HG03097 (cell line): ENCODE measurements around the gene CHRNA9.

Experiments
- ATAC-seq: cut with Tn5 transposase; IDR thresholded peaks from one replicate; pipeline ENCODE4 v1.9.1; 2021; ENCODE audit not compliant: unreplicated experiment, low FRiP score

The CHRNA9 gene

GRCh38 chr4:40308528-40309122 lies 26.5 kb upstream of the CHRNA9 start:
- no peak for ATAC-seq

- ATAC-seq: peak; percentile 33
These were observed 25.8 kb upstream of the CHRNA9 start for GRCh38 chr4:40309250-40309774.

- ATAC-seq: no peak
These were observed 24.9 kb upstream of the CHRNA9 start for GRCh38 chr4:40310225-40310624.

GRCh38 chr4:40311811-40312346 lies 23.3 kb upstream of the CHRNA9 start:
- ATAC-seq: no peak

GRCh38 chr4:40314951-40315350 lies 20.2 kb upstream of the CHRNA9 start:
- no peak for ATAC-seq

- no peak for ATAC-seq
These were observed 18.8 kb upstream of the CHRNA9 start for GRCh38 chr4:40316333-40316781.

GRCh38 chr4:40316782-40317635 lies 18.1 kb upstream of the CHRNA9 start:
- peak; percentile 46 for ATAC-seq

GRCh38 chr4:40317916-40318658 lies 17.0 kb upstream of the CHRNA9 start:
- no peak for ATAC-seq

- ATAC-seq: no peak
These were observed 13.4 kb upstream of the CHRNA9 start for GRCh38 chr4:40321574-40322275.

GRCh38 chr4:40322811-40323210 lies 12.3 kb upstream of the CHRNA9 start:
- no peak for ATAC-seq

GRCh38 chr4:40323866-40324265 lies 11.3 kb upstream of the CHRNA9 start:
- ATAC-seq: no peak

- peak; percentile 80 for ATAC-seq
These were observed 9.6 kb upstream of the CHRNA9 start for GRCh38 chr4:40325406-40326019.

GRCh38 chr4:40327340-40327739 lies 7.8 kb upstream of the CHRNA9 start:
- ATAC-seq: no peak

GRCh38 chr4:40328383-40328782 lies 6.8 kb upstream of the CHRNA9 start:
- ATAC-seq: no peak

GRCh38 chr4:40329805-40330204 lies 5.3 kb upstream of the CHRNA9 start:
- no peak for ATAC-seq

- no peak for ATAC-seq
These were observed 4.6 kb upstream of the CHRNA9 start for GRCh38 chr4:40330536-40330935.

GRCh38 chr4:40331101-40331745 lies 3.9 kb upstream of the CHRNA9 start:
- no peak for ATAC-seq

- ATAC-seq: no peak
These were observed 3.2 kb upstream of the CHRNA9 start for GRCh38 chr4:40331961-40332360.

GRCh38 chr4:40333921-40334352 lies 1.2 kb upstream of the CHRNA9 start:
- no peak for ATAC-seq
